ENCODE results near the gene THOC6.
"Not testable (repeated sequence)": the region's sequence is repeated elsewhere in the genome, so short reads cannot be mapped to it uniquely, and the experiment has no call there.

GRCh38 chr16:3055734-3056115 lies 31.9 kb downstream of the THOC6 start:
- TF ChIP-seq ZNF354C (tag by site-specific recombination; IDR thresholded peaks at IDR 0.05; ENCODE audit: borderline replicate concordance, low read depth); ZNF501 (tag by site-specific recombination; IDR thresholded peaks at IDR 0.05); YY1 (tag by site-specific recombination; IDR thresholded peaks at IDR 0.05); PBX3 (CRISPR knock-in tag; IDR thresholded peaks at IDR 0.05); ZNF561 (tag by site-specific recombination; IDR thresholded peaks at IDR 0.05; ENCODE audit: borderline replicate concordance); ZNF23 (tag by site-specific recombination; IDR thresholded peaks at IDR 0.05; ENCODE audit: borderline replicate concordance); ZNF202 (tag by site-specific recombination; IDR thresholded peaks at IDR 0.05; ENCODE audit: borderline replicate concordance); INSM2 (tag by site-specific recombination; IDR thresholded peaks at IDR 0.05): not testable (repeated sequence)
- TF ChIP-seq, protein P1, sequence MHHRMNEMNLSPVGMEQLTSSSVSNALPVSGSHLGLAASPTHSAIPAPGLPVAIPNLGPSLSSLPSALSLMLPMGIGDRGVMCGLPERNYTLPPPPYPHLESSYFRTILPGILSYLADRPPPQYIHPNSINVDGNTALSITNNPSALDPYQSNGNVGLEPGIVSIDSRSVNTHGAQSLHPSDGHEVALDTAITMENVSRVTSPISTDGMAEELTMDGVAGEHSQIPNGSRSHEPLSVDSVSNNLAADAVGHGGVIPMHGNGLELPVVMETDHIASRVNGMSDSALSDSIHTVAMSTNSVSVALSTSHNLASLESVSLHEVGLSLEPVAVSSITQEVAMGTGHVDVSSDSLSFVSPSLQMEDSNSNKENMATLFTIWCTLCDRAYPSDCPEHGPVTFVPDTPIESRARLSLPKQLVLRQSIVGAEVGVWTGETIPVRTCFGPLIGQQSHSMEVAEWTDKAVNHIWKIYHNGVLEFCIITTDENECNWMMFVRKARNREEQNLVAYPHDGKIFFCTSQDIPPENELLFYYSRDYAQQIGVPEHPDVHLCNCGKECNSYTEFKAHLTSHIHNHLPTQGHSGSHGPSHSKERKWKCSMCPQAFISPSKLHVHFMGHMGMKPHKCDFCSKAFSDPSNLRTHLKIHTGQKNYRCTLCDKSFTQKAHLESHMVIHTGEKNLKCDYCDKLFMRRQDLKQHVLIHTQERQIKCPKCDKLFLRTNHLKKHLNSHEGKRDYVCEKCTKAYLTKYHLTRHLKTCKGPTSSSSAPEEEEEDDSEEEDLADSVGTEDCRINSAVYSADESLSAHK (tag by site-specific recombination; IDR thresholded peaks at IDR 0.05): not testable (repeated sequence)
- TF ChIP-seq, protein P2, sequence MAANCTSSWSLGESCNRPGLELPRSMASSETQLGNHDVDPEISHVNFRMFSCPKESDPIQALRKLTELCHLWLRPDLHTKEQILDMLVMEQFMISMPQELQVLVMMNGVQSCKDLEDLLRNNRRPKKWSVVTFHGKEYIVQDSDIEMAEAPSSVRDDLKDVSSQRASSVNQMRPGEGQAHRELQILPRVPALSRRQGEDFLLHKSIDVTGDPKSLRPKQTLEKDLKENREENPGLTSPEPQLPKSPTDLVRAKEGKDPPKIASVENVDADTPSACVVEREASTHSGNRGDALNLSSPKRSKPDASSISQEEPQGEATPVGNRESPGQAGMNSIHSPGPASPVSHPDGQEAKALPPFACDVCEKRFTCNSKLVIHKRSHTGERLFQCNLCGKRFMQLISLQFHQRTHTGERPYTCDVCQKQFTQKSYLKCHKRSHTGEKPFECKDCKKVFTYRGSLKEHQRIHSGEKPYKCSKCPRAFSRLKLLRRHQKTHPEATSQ (tag by site-specific recombination; IDR thresholded peaks at IDR 0.05): not testable (repeated sequence)
- TF ChIP-seq, protein P3, sequence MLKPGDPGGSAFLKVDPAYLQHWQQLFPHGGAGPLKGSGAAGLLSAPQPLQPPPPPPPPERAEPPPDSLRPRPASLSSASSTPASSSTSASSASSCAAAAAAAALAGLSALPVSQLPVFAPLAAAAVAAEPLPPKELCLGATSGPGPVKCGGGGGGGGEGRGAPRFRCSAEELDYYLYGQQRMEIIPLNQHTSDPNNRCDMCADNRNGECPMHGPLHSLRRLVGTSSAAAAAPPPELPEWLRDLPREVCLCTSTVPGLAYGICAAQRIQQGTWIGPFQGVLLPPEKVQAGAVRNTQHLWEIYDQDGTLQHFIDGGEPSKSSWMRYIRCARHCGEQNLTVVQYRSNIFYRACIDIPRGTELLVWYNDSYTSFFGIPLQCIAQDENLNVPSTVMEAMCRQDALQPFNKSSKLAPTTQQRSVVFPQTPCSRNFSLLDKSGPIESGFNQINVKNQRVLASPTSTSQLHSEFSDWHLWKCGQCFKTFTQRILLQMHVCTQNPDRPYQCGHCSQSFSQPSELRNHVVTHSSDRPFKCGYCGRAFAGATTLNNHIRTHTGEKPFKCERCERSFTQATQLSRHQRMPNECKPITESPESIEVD (tag by site-specific recombination; IDR thresholded peaks at IDR 0.05): not testable (repeated sequence)
- TF ChIP-seq, protein P4, sequence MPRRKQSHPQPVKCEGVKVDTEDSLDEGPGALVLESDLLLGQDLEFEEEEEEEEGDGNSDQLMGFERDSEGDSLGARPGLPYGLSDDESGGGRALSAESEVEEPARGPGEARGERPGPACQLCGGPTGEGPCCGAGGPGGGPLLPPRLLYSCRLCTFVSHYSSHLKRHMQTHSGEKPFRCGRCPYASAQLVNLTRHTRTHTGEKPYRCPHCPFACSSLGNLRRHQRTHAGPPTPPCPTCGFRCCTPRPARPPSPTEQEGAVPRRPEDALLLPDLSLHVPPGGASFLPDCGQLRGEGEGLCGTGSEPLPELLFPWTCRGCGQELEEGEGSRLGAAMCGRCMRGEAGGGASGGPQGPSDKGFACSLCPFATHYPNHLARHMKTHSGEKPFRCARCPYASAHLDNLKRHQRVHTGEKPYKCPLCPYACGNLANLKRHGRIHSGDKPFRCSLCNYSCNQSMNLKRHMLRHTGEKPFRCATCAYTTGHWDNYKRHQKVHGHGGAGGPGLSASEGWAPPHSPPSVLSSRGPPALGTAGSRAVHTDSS (tag by site-specific recombination; IDR thresholded peaks at IDR 0.05): not testable (repeated sequence)

Data from HEK293 (cell line).